Retina (tissue), 1 donor: ENCODE measurements around the gene ARL8B.
"Not testable (repeated sequence)": the region's sequence is repeated elsewhere in the genome, so short reads cannot be mapped to it uniquely, and the experiment has no call there.

Experiments used
- DNase-seq: peaks from one replicate; pipeline ENCODE4 v3.0.0-alpha.2; 2016

ARL8B gene

DNA sequence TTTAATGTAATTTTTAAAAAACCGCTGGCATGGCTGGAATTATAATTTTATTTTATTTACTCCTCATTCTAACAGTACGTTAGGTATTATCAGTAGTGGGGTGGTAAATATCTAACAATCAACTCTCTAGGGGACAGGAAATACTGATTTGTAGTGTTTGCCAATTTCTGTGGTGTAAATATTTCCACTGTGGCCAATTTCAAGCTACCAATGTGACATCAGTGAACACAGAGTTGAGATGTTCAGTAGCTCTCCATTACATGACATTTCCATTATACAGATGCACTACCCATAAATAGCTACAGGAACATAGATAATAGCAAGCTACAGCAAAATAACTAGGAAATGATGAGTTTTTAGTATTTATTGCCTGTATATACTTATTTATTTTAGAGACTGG is 10.0 kb upstream of the ARL8B start:
- no peak for DNase-seq

- not testable (repeated sequence) for DNase-seq
Observed at GRCh38 chr3:5113726-5114125, 8.4 kb upstream of the ARL8B start.

- DNase-seq = no peak
Observed at GRCh38 chr3:5115506-5116162, 6.5 kb upstream of the ARL8B start.

GRCh38 chr3:5116538-5116937 is 5.6 kb upstream of the ARL8B start:
- no peak for DNase-seq

DNA sequence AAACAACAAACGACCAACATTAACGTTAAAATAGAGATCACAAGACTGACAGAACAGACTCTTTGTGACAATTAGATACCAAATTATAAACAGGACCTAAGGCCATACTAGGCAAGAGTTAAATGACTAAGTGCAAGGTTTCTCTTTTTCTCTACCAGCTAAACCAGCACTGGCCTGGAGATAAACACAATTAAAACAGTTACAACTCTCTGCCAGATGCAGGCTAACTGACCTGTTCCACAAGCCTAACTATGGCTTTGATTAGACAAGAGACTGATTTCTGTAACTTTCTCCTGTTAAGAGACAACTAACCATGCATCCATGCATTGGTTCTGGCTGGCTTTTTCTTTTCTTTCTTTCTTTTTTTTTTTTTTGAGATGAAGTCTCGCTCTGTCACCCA is 1.6 kb upstream of the ARL8B start:
- DNase-seq = no peak

DNA sequence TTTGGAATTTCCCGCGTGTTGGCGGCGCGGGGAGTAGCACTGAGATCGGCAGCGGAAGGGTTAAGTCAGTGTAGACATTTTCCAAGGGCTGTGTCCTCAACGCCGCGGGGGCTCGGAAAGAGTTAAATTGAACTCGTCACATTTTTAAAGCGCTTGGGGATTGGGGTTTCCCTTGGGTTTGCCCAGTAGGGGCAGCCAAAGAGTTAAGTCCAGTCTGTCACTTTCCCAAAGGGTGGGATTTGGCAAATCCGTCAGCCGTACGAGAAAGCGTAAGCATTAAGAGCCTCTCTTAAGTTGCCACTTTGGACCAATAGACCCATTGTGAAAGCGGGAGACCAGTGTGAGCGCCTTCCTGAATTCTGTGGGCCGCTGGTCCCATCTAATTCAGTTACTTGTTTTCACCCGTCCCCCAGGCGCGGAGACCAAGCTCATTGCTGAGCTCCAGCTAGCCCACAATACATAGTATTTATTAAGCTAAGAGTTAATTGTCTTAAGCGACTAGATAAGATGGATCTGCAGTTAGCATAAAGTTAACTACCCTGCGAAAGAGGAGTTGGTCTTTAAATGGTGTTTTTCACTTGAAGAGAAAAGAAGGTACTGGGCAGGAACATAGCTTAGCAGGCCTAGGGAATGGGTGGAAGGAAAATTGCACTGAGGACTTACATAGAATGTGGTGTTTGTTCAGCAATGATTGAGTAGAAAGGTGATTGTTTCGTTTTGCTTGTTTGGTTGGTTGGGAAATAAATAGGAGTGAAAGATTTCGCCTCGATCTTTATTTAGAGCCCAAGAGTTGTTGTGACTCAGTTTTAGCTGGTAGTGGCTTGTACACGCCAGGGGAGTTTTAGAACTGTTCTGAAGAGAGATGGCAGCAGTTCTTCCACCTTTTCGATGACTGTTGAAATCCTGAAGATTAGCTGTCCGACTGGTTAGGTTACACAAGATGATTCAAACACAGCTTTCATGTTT is 932 bp downstream of the ARL8B start:
- no peak for DNase-seq

- DNase-seq = no peak
Observed at GRCh38 chr3:5123937-5124336, 1.8 kb downstream of the ARL8B start.

DNA sequence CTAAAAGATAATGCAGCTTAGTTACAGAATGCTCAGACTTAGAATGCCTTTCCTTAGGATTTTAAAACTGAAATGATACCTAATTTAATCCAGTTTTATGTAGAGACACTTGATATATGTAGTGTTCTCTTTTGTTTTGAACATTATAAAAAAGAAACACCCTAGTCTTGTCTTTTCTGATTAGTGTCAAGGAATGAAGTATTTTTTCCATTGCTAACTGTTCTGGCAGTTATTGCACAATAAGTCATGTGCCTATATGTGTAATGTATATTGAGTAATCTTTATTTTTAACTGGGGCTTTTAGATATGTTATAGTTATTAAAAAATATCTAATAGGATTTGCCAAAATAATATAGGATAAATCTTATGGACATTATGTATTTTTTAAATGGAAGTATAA is 4.5 kb downstream of the ARL8B start:
- no peak for DNase-seq

- DNase-seq = no peak
Observed at GRCh38 chr3:5128849-5129248, 6.8 kb downstream of the ARL8B start.

GRCh38 chr3:5133239-5134018 is 11.3 kb downstream of the ARL8B start:
- DNase-seq = no peak

DNA sequence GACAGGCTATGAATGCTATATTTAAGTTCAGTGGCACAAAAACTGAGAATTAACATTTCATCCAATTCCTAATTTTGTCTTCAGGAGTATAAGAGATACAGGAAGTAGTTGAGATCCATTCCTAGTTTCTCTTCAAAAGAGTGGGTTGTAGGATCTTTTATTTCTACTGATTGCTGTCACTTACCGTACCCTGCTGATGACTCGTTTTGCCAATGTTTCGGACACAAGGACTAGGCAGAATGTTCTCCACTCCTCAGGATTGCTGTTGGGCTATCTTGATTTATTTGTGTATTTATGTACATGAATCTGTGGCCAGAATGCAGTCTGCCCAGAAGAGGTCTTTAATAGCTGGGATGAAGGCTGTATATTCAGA is 11.9 kb downstream of the ARL8B start:
- no peak for DNase-seq

GRCh38 chr3:5134499-5134898 is 12.4 kb downstream of the ARL8B start:
- no peak for DNase-seq

DNA sequence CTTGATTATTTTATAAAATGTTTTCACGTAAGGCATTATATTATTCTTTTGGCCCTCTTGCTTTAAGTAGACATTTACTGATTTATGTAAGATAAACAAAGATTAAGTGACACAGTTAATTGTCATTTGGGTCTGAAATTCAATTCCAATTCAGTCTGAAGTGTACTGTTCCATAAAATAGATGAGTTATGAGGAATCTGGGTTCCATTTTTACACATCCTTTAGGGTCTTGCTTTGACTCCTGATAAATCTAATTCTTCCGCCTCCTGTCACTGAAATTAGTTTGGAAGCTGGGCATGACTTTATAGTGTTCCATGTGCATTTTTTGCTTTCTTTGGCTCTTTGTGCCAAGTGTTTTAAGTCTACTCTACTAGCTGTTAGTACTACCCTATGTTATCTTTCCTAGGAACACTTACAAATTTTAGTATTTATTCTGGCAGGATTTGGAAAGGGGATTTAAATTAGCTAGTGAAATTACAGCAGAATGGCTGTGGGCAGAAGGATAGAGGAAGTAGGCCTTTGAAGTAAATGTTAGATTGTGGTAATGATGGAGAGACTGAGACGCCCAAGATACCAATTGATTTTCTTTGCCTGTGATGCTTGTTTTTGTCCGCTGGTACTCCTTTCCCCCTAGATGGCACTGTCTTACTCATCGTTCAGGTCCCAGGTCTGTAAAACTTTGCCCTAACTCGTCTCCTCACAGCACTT is 14.3 kb downstream of the ARL8B start:
- DNase-seq = no peak

GRCh38 chr3:5136919-5137429 is 14.9 kb downstream of the ARL8B start:
- no peak for DNase-seq

DNA sequence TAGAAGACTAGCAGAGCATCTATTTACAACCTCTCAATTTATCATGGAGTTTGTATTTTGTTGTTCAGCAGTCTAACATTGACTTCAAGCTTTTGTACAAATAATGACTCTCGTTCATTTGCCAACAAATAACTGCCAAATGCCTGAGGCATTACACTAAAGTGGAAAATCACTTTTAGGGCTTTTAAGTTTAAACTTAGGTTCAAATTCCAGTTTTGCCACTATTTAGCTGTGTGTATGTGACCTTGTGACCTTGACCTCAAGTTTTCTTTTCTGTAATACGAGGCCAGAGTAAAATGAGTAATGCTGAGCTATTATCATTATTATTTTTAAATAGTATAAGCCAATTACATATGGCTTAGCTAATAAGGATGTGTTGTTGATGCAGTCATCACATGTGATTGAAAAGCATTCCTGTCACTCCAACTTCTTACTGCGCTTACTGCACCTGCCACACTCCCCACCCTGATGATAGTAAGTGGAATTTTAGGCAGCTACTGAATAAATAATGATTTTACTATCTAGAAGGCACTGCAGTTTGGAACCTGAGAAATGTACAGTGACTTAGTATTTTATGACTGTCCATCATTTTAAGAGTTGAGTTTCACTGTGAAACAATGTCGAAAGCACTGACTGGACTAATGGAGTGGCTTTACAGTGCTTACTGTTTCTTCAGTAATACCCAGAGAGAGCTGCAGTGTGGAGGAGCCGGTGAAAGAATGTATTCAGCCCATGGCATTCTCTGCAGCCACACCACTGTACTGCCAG is 16.3 kb downstream of the ARL8B start:
- DNase-seq = no peak

DNA sequence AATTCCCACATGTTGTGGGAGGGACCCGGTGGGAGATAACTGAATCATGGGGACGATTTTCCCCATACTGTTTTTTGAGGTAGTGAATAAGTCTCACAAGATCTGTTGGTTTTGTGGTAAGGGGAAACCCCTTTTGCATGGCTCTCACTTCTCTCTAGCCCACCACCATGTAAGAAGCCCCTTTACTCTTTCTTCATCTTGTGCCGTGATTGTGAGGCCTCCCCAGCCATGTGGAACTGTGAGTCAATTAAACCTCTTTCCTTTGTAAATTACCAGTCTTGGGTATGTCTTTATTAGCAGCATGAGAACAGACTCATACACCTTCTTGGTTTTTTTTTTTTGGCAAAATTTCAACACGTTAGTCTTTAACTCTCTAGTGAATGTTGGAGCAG is 18.1 kb downstream of the ARL8B start:
- DNase-seq = no peak

GRCh38 chr3:5140839-5141238 is 18.7 kb downstream of the ARL8B start:
- no peak for DNase-seq

- no peak for DNase-seq
Observed at GRCh38 chr3:5141760-5142159, 19.7 kb downstream of the ARL8B start.

GRCh38 chr3:5143464-5143863 is 21.4 kb downstream of the ARL8B start:
- DNase-seq = no peak

- DNase-seq = no peak
Observed at GRCh38 chr3:5144316-5144994, 22.4 kb downstream of the ARL8B start.

GRCh38 chr3:5145120-5145519 is 23.0 kb downstream of the ARL8B start:
- no peak for DNase-seq
